Smooth muscle cell of the brain vasculature (primary cell): ENCODE measurements around the gene TLX1.

Source experiments
- DNase-seq: peaks from one replicate; pipeline ENCODE4 v3.0.0-alpha.2; 2012; ENCODE audit warnings: low read depth, low spot score

The TLX1 gene

DNA sequence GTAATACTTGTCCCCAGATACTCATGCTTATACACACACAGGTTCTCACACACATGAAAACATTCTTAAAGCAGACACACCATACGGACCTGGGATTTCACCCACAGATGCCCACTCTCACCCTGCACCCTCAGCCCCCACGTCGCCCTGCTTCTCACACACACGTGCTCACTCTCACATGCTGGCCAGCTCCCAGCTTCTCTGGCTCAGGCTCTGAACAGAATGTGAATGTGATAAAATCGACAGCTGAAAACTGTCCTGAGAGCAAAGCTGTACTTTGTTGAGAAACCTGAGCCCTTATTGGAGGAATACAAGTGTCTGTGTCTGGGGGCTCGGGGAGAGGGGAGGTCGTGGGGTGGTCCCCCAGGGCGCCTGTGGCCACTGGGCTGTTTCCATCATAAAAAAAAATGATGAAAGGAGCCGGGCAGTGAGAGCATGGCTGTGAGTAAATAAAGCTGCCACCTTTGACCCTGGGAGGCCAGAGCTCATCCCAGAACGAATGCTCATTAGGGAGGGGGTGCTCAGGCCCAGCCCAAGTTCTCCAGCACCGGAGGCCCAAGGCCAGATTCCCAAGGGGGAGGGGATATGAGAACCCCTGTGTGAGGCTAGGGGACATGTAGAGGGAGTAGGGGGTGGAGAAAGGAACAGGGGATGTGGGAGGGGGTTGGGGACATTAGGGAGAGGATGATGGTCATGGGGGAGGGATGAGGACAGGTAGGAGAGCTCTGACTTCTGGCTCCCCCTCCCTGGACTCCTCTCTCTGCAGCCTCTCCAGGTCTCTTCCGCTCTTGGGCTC lies 18.1 kb upstream of the TLX1 start:
- no peak for DNase-seq

DNA sequence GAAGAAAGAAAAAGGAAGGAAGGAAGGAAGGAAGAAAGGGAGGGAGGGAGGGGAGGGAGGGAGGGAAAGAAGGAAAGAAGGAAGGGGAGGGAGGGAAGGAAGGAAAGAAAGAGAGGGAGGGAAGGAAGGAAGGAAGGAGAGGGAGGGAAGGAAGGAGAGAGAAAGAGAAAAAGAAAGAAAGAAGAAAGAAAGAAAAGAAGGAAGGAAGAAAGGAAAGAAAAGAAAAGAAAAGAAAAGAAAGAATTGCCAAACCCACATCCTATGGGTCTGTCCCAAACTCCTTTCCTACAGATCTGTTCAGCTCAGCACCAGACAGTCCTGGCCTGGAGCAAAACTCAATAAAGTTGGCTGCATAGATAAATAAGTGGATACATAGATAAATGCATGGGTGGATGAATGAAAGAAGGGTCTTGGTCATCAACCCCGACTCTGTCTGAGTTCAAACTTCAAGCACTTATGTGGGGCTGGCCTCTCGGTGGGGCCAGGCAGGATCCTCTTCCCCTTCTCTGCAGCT lies 17.2 kb upstream of the TLX1 start:
- no peak for DNase-seq

DNA sequence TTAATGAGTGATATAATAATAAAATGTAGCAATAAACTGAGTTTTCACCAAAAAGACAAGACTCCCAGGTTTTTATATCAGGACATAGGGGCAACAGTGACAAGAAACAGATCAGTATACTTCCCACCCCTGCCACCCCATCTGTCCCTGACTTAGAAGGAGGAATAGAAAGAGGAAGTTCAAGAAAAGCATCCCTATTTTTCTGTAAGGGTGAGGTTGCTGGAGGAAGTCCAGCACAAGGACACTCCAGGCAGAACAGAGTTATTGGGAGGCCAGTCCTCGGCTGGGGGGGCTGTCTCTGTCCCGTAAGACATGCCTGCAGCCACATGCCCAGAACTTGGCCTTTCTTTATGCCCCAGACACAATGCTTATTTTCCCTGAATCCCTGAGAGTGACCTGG lies 16.5 kb upstream of the TLX1 start:
- DNase-seq = no peak

DNA sequence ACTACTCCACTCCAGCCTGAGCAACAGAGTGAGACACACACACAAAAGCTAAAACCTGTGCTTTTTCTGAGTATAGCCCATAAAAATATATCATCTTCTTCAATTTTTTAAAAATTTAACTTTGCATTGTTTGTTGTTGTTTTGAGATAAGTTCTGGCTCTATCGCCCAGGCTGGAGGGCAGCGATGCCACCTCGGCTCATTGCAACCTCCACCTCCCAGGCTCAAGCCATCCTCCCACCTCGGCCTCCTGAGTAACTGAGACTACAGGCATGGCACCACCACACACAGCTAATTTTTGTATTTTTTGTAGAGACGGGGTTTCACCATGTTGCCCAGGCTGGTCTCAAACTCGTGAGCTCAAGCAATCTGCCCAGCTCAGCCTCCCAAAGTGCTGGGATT lies 14.3 kb upstream of the TLX1 start:
- no peak for DNase-seq

DNA sequence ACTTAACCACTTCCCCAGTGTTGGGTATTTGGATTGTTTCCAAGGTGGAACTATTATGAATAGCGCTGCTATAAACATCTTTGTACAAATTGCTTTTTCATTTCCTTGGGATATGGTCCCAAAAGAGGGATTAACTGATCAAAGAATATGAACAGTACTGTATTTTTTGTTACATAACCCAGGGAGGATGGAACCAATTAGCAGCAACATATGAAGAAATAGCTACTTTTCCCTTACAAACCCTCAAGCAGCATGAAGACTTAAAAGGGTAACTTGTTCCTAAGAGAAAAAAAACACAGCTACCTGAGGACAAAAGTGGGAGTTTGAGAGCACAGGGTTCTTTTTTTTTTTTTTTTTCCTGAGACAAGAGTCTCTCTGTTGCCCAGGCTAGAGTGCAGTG lies 13.1 kb upstream of the TLX1 start:
- no peak for DNase-seq

DNA sequence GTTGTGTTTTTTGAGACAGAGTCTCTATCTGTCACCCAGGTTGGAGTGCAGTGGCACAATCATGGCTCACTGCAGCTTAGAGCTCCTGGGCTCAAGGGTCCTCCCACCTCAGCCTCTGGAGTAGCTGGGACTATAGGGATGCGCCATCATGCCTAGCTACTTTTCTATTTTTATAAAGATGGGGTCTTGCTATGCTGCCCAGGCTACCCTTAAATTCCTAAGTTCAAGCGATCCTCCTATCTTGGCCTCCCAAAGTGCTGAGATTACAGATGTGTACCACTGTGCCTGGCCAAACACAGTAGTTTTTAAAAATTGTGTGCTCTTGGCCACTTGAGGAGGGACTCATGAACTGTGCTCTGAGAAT lies 10.6 kb upstream of the TLX1 start:
- DNase-seq = no peak

DNA sequence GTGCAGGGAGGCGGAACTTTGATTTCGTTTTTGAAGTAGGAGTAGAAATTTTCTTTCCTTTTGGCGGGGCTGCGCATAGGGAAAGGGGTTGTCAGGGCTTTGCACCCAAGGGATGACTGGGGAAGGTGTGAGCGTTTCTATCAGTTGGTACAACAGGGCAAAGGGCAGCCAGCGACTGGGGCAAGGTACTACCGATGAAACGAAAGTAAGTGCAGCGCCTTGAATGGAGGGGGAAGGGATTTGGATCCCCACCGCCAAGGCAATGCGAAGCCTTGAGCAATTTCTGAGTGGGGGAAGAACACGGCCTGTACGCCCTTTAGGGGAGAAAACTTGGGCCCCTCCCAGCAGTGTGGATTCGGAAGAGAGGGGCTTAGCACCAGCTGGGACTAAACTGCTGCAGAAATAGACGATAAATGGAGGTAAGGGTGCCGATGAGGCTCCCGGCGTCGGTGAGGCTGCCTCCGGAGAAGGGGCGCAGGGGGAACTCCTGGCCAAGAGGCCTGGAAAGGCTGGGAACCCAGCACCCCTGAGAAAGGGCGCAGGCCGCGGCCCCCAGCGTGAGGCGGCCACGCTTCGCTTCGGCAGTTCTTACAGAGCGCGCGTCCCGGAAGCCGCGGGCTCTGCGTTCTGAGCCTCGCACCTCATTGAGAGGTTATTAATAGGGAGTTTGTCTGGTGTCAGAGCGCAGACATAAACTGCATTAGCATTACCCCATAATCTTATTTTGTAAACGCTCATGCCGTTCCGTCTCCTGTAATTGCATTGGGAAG lies 10.0 kb upstream of the TLX1 start:
- DNase-seq = no peak

DNA sequence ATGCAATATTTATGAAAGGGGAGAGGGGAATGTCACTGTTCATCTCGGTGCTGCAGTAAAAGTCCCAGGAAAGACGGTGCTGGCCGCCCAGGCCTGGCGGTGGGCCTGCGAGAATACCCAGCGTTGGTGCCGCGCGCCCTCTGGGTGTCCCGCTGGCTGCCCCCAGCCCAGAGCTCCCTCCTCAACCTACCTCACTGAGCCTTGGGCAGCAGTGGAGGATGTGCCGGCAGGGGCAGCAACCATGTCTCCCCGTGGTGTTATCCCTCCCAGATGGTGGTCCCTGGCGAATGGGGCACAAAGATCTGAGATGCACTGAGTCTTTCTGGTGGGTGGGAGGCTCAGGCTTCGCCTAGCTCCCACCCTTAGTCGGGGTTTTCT lies 9.5 kb upstream of the TLX1 start:
- DNase-seq = no peak

DNA sequence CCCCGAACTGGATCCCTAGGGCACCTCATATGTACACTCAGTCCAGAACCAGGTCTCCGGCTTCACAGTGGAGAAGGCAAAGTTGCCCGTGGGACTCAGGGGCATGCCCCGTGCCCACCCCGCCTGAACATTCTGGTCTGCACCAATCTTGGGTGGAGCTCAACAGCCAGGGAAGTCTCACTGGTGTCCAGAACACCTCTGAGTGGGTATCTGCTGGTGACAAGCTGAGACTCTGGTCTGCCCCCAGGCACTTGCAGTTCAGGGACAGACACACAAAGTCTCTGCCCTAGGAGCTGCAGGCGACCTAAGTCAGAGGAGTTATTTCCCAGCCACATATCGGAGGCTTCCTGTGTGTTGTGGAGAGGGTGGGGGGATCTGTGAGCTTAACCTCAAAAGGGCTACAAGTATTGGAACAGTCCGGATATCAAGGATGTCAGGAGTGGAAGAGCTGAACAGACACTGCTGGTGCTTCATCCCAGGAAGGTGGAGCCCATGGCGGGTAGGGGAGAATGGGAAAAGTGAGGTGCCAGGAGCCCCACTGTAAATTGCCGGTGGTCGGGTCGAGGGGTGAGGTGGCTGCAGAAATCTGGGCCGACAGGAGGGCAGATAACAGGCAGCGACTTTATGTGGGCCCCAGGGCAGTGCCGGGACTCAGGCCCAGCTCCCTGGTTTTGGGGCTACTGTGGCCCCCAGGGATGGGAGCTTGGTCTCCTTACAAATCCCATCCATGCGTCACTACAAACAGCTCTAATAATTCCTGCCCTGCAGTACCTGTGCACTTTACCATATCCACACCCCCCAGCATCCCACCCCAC lies 8.6 kb upstream of the TLX1 start:
- no peak for DNase-seq

DNA sequence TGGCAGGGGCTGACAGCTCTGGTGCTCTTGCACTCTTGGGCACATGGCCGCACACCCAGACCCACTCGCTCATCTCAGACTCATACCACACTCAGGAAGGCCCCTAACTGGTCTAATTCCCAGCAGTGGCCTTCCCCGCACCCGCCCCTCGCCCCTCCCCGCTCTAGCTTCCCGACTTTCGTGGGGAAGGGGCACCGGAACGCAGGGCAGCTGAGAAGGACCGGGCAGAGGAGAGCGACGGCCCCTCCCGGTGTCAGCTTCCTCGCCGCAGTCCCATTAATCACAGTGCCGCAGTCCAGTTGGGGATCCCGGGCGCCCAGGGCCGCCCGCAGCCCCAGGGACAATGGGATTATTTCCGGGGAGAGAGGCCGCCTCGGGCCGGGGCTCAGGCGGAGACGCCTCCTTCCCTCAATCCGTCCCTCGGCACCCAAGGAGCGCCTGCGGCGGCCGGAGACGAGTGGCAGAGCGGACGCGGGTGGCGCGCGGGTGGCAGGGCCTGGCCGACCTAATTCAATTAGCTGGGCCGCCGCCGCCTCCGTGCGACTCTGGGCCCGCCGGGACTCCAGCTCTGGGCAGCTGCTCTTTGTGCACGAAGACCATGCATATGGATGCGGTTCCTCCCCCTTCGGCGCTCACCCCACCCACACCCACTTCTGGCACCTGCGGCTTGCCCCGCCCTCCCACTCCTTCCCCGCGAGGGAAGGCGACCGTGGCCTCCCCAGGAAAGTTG lies 7.8 kb upstream of the TLX1 start:
- no peak for DNase-seq

DNA sequence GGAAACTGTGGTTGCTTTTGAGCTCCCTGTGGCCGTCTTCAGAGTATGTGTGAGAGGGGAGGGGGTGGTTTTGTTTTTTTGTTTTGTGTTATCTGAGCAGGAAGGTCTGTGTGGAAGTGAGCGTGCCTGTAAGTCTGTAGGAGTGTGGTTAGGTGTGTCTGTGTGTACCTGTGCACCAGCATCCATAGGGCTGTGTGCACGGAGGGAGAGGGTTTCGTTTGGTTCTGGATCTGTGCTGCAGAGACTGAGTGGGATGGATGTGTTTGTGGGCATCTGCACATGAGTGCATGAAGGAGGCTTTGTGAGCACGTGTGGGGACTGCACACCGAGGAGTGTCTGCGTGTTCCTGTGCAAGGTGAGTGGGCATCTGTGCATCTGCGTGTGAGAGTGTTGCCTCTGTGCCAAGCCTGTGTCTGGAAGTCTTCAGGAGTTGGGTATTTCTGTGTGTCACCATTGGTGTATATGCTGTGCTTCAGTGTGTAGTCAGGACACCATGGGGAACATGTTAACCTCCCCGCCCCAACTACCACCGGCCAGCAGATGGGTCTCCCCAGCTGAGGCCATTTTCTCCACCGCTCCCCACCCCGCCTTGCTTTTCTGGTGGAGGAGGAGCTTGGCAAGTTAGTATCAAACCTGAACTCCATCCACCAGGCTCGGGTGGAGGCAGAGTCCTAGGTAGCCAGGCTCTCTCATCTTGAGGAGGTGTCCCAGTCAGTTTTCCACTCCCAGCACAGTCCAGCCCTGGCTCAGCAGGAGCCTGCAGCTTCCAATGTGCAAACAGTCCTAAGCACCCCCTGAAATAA lies 7.1 kb upstream of the TLX1 start:
- no peak for DNase-seq

DNA sequence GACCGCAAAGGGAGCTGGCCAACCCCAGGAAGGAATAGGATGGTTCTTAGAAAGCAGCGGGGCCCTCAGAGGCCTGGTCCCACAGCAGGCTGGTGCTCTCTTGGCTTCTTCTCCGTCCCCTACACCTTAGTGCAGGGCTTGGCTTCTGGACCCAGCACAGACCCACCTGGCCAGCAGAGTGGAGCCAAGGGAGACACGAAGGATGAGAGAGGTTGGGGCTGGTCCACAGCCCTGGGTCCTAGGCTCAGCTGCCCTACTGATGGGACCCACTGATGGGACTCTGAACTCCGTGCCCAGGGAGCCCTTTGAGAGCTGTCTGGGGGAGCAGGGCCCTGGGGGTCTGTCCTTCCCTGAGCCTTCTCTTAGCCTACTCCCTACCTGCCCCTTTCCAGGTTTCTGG lies 6.2 kb upstream of the TLX1 start:
- DNase-seq = no peak

DNA sequence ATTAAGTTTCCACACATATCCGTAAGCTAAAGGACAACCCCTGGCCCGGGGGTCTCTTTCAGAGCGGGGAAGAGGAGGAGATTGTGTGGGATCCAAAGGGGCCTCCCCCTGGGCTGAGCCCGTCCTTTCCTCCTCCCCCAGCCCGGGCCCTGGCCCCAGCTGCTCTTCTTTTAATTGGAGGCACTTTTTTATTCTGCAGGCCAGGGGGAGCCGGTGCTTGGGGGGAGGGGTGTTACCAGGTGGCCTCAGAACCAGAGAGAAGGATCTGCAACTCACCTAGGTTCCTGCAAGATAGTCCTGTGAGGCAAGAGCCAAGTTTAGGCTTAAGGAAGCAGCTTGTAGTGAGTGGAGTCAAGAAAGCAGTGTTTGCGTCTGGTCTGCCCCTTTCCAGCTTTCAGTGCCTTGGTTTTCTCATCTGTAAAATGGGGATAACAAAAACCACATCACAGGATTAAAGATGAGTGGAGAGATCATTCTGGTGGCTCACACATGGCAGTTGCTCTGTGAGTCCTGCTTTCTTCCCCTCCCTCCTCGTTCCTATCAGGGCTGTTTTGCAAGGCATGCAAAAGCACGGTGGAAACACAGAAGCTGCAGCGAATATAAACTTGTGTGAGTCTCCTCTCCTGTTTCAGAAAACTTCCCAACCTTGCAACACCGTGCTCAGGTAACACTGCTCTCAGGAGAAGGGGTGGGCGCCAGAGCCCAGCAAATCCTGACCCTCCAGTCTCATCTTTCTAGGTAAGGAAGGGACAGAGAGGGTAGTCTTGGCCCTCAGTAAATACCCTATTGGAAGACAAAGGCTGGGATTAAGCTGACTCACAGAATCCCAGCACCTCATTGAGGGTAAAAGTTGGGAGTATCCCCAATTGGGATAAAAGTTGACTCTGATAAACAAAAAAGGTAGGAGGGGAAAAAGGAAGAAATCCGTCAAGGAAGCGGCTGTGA lies 4.1 kb upstream of the TLX1 start:
- no peak for DNase-seq

DNA sequence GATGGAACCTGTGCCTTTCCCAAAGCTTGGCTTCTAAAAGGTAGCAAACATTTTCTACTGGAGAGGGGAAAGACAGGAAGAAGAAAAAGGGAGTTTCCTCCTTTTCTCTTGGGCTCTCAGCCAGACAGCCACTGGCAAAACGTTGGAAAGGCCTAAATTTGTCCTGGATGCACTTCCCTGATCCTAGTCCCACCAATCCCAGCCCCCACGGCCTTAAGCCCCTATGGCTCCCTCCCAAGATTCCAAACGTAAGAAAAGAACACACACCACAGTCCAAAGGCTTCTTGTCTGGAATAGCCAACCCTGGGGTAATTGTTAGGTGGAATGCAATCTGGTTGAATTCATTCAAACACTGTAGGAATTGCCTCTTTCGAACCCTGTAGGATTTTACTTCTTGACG lies 959 bp upstream of the TLX1 start:
- no peak for DNase-seq

DNA sequence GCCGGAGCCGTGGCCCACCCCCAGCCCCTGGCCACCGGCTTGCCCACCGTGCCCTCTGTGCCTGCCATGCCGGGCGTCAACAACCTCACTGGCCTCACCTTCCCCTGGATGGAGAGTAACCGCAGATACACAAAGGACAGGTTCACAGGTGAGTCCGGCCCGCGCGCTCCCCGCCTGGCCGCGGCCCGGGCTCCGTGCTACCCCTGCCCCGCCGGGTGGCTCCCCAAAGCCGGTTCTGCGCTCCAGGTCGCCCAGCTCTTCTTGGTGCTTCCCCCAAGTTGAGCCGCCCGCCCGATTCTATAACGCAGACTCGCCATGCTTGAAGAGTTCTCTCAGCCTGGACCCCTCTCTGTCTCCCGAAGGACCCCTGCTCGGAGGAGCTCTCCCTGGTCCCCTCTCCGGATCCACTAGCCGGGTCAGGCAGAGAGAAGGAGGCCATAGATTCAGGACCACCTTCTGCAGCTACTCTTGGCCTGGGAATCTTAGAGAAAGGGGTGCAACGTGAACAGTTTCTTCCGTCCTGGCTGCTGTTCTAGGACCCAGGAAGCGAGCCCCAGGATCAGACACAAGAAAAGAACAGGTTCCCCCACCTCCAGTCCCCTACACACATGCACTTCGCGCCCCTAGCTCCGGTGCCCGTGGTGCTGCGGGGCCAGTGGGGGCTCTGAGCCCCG lies 999 bp downstream of the TLX1 start:
- DNase-seq = no peak

DNA sequence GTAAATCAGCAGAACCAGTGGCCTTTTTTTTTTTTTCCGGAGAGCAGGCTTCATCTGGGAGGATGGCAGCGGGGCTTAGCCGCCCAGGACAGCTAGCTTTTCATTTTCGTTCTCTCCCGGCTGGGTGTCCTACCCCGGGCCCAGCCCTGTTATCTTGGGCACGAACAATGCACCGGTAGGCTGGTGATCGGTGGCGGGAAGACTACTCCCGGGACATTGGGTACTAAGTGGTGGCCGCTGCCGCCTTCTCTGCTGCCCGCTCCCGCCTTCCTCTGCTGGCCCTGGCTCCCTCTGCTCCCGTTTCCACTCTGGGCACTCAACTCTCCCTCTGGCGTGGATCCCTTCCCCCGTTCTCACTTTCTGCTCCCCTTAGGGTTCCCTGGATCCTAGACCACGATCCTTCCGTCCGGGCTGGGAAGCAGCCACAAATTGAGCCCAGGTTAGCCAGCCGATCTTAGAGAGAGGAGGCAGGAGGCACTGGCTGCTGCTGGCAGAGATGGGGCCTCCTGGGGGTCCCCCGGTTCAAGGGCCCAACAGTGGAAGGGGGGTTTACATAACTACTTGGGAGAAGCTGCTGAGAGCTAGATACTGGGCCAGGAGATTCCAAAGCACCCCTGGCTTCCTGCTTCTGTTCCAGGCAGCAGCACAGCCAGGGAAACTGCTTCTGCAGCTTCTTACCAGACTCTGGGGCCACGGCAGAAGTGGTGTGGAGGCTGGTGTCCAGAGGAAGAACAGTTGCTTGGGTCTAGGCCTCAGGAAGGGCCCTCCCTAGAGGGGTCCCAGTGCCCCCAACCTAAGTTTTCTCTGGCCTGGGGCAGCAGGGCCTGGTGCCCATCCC lies 1.8 kb downstream of the TLX1 start:
- DNase-seq = no peak

DNA sequence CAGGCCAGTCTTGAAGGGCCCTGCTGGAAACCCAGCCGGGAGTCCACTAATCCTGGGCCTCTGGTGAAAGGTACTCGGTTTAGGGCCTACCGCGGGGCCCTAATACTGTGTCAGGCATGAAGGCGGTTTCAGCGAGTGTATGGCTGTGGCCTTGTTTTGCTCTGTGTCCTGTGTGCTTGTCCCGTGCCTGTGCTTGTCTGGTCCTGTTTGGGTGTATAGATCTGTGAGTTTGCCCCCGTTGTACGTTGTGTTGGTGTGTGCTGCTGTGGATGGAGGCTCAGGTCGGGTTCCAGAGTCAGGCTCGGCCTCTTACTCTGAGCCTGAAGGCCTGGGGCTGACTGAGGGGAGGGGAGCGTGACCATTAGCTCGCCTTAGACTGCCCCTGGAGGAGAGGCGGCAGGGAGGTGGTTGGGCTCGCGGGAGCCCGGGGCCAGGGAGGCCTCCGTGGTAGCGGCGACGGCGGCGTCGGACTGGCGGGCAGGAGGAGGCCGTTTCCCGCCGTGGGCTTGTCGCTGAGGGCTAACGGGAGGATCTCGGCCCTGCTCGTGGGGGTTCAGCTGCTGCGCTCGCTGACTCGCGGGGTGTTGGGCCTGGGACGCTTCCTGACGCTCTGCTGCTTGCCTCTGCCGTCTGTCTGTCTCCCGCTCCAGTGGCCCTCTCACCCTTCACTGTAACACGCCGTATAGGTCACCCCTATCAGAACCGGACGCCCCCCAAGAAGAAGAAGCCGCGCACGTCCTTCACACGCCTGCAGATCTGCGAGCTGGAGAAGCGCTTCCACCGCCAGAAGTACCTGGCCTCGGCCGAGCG lies 2.6 kb downstream of the TLX1 start:
- DNase-seq = no peak
